ENCODE data around the gene NYAP1. TPM values are rescaled to one million over a fixed set of nuclear protein-coding genes. Genes with fewer than 3 reads are reported as not detected.

NYAP1 gene
- polyA plus RNA-seq, 3 donors from 2014 or later = not detected

GRCh38 chr7:100481466-100481865, 2.3 kb upstream of the NYAP1 start:
- H3K4me1 Mint-ChIP-seq = peaks cover 20 to 24% of the 10 kb centered on the region in 2 donors
- H3K4me3 Mint-ChIP-seq = peak overlapping the region in 4 of 5 donors; percentile 47 to 56 (median 48)
- peaks cover 0 to 8% (median 8%) of the 10 kb centered on the region in 3 donors for H3K36me3 Mint-ChIP-seq
- peaks cover 16 to 28% (median 24%) of the 10 kb centered on the region in 3 donors for H3K27me3 Mint-ChIP-seq (ENCODE audit: low read depth in 3 of 3)
- DNase-seq = no peak
- H3K9me3 Mint-ChIP-seq = no peaks in the 10 kb centered on the region
- no peak overlapping the region for H3K27ac Mint-ChIP-seq

GRCh38 chr7:100482728-100483089, 1.0 kb upstream of the NYAP1 start:
- Mint-ChIP-seq H3K27ac (peak overlapping the region in 2 of 6 donors; percentile 28 to 81), H3K27me3 (ENCODE audit: low read depth in 3 of 3) (peaks cover 12 to 18% (median 16%) of the 10 kb centered on the region in 3 donors), H3K4me1 (peaks cover 11 to 18% of the 10 kb centered on the region in 2 donors), H3K9me3 (no peaks in the 10 kb centered on the region), H3K36me3 (peaks cover 0 to 4% (median 3%) of the 10 kb centered on the region in 3 donors), H3K4me3 (peak overlapping the region; percentile 79 to 90 (median 83))
- no peak for DNase-seq

GRCh38 chr7:100483090-100483721, 521 bp upstream of the NYAP1 start:
- Mint-ChIP-seq H3K4me1 (peaks cover 11 to 14% of the 10 kb centered on the region in 2 donors), H3K27ac (no peak overlapping the region), H3K4me3 (peak overlapping the region; percentile 79 to 90 (median 83)), H3K9me3 (no peaks in the 10 kb centered on the region), H3K36me3 (peaks cover 0 to 3% (median 2%) of the 10 kb centered on the region in 3 donors), H3K27me3 (ENCODE audit: low read depth in 3 of 3) (peaks cover 8 to 14% (median 11%) of the 10 kb centered on the region in 3 donors)
- DNase-seq = peak; percentile 77 to 78 (median 78)

GRCh38 chr7:100484673-100485045, 932 bp downstream of the NYAP1 start:
- Mint-ChIP-seq H3K27ac (peak overlapping the region in 2 of 6 donors; percentile 3 to 19), H3K4me1 (peaks cover 7 to 9% of the 10 kb centered on the region in 2 donors), H3K9me3 (no peaks in the 10 kb centered on the region), H3K27me3 (ENCODE audit: low read depth in 3 of 3) (peaks cover 2 to 5% (median 2%) of the 10 kb centered on the region in 3 donors), H3K36me3 (no peaks in the 10 kb centered on the region), H3K4me3 (peak overlapping the region; percentile 14 to 53 (median 37))
- no peak for DNase-seq

GRCh38 chr7:100485471-100485876, 1.7 kb downstream of the NYAP1 start:
- no peaks in the 10 kb centered on the region for H3K36me3 Mint-ChIP-seq
- H3K27ac Mint-ChIP-seq = no peak overlapping the region
- no peak overlapping the region for H3K4me3 Mint-ChIP-seq
- peaks cover 3 to 5% (median 3%) of the 10 kb centered on the region in 3 donors for H3K27me3 Mint-ChIP-seq (ENCODE audit: low read depth in 3 of 3)
- DNase-seq = no peak
- H3K4me1 Mint-ChIP-seq = peaks cover 6 to 8% of the 10 kb centered on the region in 2 donors
- no peaks in the 10 kb centered on the region for H3K9me3 Mint-ChIP-seq

- no peaks in the 10 kb centered on the region for H3K36me3 Mint-ChIP-seq
- peaks cover 3 to 5% (median 3%) of the 10 kb centered on the region in 3 donors for H3K27me3 Mint-ChIP-seq (ENCODE audit: low read depth in 3 of 3)
- H3K27ac Mint-ChIP-seq = no peak overlapping the region
- no peak for DNase-seq
- H3K9me3 Mint-ChIP-seq = no peaks in the 10 kb centered on the region
- peak overlapping the region in 1 of 5 donors; percentile 30 for H3K4me3 Mint-ChIP-seq
- peaks cover 6 to 8% of the 10 kb centered on the region in 2 donors for H3K4me1 Mint-ChIP-seq
Measured at GRCh38 chr7:100486111-100486636, 2.4 kb downstream of the NYAP1 start.

- H3K4me3 Mint-ChIP-seq = no peak overlapping the region
- no peaks in the 10 kb centered on the region for H3K9me3 Mint-ChIP-seq
- no peaks in the 10 kb centered on the region for H3K36me3 Mint-ChIP-seq
- H3K4me1 Mint-ChIP-seq = peaks cover 6% of the 10 kb centered on the region in 2 donors
- H3K27ac Mint-ChIP-seq = no peak overlapping the region
- DNase-seq = no peak
- peaks cover 3 to 5% (median 3%) of the 10 kb centered on the region in 3 donors for H3K27me3 Mint-ChIP-seq (ENCODE audit: low read depth in 3 of 3)
Measured at GRCh38 chr7:100486753-100487446, 3.2 kb downstream of the NYAP1 start.

GRCh38 chr7:100488333-100489095, 4.8 kb downstream of the NYAP1 start:
- Mint-ChIP-seq H3K4me1 (peaks cover 5 to 10% of the 10 kb centered on the region in 2 donors), H3K27me3 (ENCODE audit: low read depth in 3 of 3) (peaks cover 3 to 5% (median 5%) of the 10 kb centered on the region in 3 donors), H3K27ac (no peak overlapping the region), H3K9me3 (no peaks in the 10 kb centered on the region), H3K4me3 (no peak overlapping the region), H3K36me3 (no peaks in the 10 kb centered on the region)
- DNase-seq = no peak

- Mint-ChIP-seq H3K9me3 (no peaks in the 10 kb centered on the region), H3K36me3 (no peaks in the 10 kb centered on the region), H3K27ac (no peak overlapping the region), H3K27me3 (ENCODE audit: low read depth in 3 of 3) (peaks cover 3 to 5% (median 5%) of the 10 kb centered on the region in 3 donors), H3K4me1 (peaks cover 6 to 10% of the 10 kb centered on the region in 2 donors), H3K4me3 (no peak overlapping the region)
- no peak for DNase-seq
Measured at GRCh38 chr7:100489121-100489520, 5.4 kb downstream of the NYAP1 start.

- no peak overlapping the region for H3K4me3 Mint-ChIP-seq
- H3K27ac Mint-ChIP-seq = no peak overlapping the region
- H3K27me3 Mint-ChIP-seq (ENCODE audit: low read depth in 3 of 3) = peaks cover 3 to 6% (median 4%) of the 10 kb centered on the region in 3 donors
- no peak for DNase-seq
- no peaks in the 10 kb centered on the region for H3K9me3 Mint-ChIP-seq
- H3K36me3 Mint-ChIP-seq = no peaks in the 10 kb centered on the region
- peaks cover 6 to 10% of the 10 kb centered on the region in 2 donors for H3K4me1 Mint-ChIP-seq
Measured at GRCh38 chr7:100489824-100490223, 6.1 kb downstream of the NYAP1 start.

GRCh38 chr7:100490483-100491191, 6.9 kb downstream of the NYAP1 start:
- H3K4me1 Mint-ChIP-seq = peaks cover 6 to 10% of the 10 kb centered on the region in 2 donors
- no peaks in the 10 kb centered on the region for H3K9me3 Mint-ChIP-seq
- no peak overlapping the region for H3K27ac Mint-ChIP-seq
- H3K4me3 Mint-ChIP-seq = no peak overlapping the region
- no peaks in the 10 kb centered on the region for H3K36me3 Mint-ChIP-seq
- peaks cover 4 to 8% (median 6%) of the 10 kb centered on the region in 3 donors for H3K27me3 Mint-ChIP-seq (ENCODE audit: low read depth in 3 of 3)
- no peak for DNase-seq

GRCh38 chr7:100491192-100491578, 7.5 kb downstream of the NYAP1 start:
- Mint-ChIP-seq H3K4me1 (peaks cover 6 to 10% of the 10 kb centered on the region in 2 donors), H3K9me3 (no peaks in the 10 kb centered on the region), H3K27me3 (ENCODE audit: low read depth in 3 of 3) (peaks cover 2 to 13% (median 8%) of the 10 kb centered on the region in 3 donors), H3K4me3 (no peak overlapping the region), H3K27ac (no peak overlapping the region), H3K36me3 (peaks cover 0 to 2% (median 0%) of the 10 kb centered on the region in 3 donors)
- DNase-seq = no peak
